ENCODE data around the gene TAAR6. TPM values are rescaled to one million over a fixed set of nuclear protein-coding genes. Genes with fewer than 3 reads are reported as not detected.
"Not testable (repeated sequence)": the region's sequence is repeated elsewhere in the genome, so short reads cannot be mapped to it uniquely, and the experiment has no call there.

Gene TAAR6
- total and polyA plus RNA-seq, 9 of the 15 experiments (the other 6 are each of a cell fraction or from before 2014, with no cell fraction given) = not detected

DNA sequence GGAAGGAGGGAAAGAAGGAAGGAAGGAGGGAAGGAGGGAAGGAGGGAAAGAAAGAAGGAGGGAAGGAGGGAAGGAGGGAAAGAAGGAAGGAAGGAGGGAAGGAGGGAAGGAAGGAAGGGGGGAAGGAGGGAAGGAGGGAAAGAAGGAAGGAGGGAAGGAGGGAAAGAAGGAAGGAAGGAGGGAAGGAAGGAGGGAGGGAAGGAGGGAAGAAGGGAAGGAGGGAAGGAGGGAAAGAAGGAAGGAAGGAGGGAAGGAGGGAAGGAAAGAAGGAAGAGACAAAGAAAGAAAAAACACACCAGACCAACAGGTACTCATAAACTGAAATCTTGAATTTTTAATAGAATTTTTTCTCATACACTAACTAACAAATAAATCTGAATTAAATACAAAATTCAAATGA is 30.8 kb downstream of the TAAR6 start:
- H3K4me2 ChIP-seq (ENCODE audit: insufficient read depth, low read length); H3K27me3 ChIP-seq (ENCODE audit: control insufficient read depth in 2 of 2, insufficient read depth in 2 of 2, low read length in 2 of 2); H3K4me3 ChIP-seq; DNase-seq (ENCODE audit: extremely low read depth in 1 of 4, low spot score in 3 of 4); FAIRE-seq; ATAC-seq; in situ Hi-C loops (cut with MboI); H3K4me1 ChIP-seq (replicated peaks in 1 of 2; ENCODE audit: control insufficient read depth in 2 of 2, insufficient read depth in 2 of 2, low read length in 2 of 2); BruUV-seq (replicated peaks); H2AFZ ChIP-seq (ENCODE audit: low read depth, low read length); H3K9me3 ChIP-seq (replicated peaks; ENCODE audit: control insufficient read depth, insufficient read depth, low read depth, low read length); H4K20me1 ChIP-seq (replicated peaks; ENCODE audit: control insufficient read depth, insufficient read depth, low read length); POLR2A ChIA-PET; CTCF ChIA-PET (ENCODE audit: low intra/inter-chr PET ratio); H3K36me3 ChIP-seq (ENCODE audit: control insufficient read depth, insufficient read depth, low read length); H3K79me2 ChIP-seq (ENCODE audit: control insufficient read depth, insufficient read depth, low read length); H3K9me1 ChIP-seq (ENCODE audit: control insufficient read depth, insufficient read depth, low read length); H3K9ac ChIP-seq (ENCODE audit: insufficient read depth in 1 of 2, low read depth in 2 of 2, low read length in 2 of 2); intact Hi-C loops (cut with micrococcal nuclease); H3K27ac ChIP-seq (ENCODE audit: extremely low read depth, low read depth, low read length): not testable (repeated sequence)
- TF ChIP-seq PCBP2 (IDR thresholded peaks at IDR 0.05; ENCODE audit: low read depth, low read length, poor library complexity, severe bottlenecking) = peak; percentile 13

DNA sequence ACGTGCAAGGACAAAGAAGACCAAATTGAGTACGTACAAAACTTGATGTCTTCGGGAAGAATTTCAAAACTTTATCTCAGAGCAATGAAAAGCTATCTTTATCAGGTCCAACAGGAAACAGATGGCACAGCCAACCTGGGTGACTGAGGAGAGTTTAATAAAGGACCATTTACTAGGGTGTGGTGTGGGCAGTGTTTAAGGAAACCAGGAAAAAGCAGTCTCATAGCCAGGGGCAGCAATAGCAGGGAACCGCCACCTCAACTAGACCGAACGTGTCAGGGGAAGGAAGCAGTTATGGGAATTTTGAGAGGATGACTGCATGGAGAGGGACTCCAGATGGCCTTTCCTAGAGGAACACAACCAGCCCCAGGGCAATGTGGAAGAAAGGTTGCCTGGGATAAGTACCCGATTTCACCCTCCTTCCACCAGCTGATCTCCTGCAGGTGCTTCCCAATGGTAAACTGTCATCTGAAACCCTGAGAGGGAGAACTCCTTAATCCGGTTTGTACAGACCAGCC is 34.6 kb downstream of the TAAR6 start:
- no peak for DNase-seq (ENCODE audit: extremely low read depth in 1 of 4, low spot score in 3 of 4)
- no peaks in the 10 kb centered on the region for H3K4me1 ChIP-seq (replicated peaks in 1 of 2; ENCODE audit: control insufficient read depth in 2 of 2, insufficient read depth in 2 of 2, low read length in 2 of 2)
- TF ChIP-seq ZBED1 (IDR thresholded peaks at IDR 0.05) (no peak), STAT5A (IDR thresholded peaks at IDR 0.05; ENCODE audit: borderline replicate concordance, low read length) (no peak), BRD4 (IDR thresholded peaks at IDR 0.05) (no peak), POLR2G (IDR thresholded peaks at IDR 0.05; ENCODE audit: low read depth, low read length) (no peak), ZNF3 (CRISPR knock-in tag; IDR thresholded peaks at IDR 0.05) (no peak), POLR2B (IDR thresholded peaks at IDR 0.05; ENCODE audit: low read depth, partially characterized antibody) (no peak), ETV1 (tag; conservative IDR thresholded peaks at IDR 0.05; ENCODE audit: low read depth) (no peak), MCM5 (IDR thresholded peaks at IDR 0.05; ENCODE audit: low read depth) (no peak), HOXB6 (CRISPR knock-in tag; IDR thresholded peaks at IDR 0.05; ENCODE audit: borderline replicate concordance) (no peak), ZKSCAN1 (IDR thresholded peaks at IDR 0.05; ENCODE audit: low read depth, low read length) (no peak), ZNF76 (CRISPR knock-in tag; IDR thresholded peaks at IDR 0.05; ENCODE audit: borderline replicate concordance) (no peak), TAF9B (IDR thresholded peaks at IDR 0.05; ENCODE audit: partially characterized antibody) (no peak)
- TF ChIP-seq, protein P1, sequence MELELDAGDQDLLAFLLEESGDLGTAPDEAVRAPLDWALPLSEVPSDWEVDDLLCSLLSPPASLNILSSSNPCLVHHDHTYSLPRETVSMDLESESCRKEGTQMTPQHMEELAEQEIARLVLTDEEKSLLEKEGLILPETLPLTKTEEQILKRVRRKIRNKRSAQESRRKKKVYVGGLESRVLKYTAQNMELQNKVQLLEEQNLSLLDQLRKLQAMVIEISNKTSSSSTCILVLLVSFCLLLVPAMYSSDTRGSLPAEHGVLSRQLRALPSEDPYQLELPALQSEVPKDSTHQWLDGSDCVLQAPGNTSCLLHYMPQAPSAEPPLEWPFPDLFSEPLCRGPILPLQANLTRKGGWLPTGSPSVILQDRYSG (tag; conservative IDR thresholded peaks at IDR 0.05; ENCODE audit: low read depth) = no peak
- TF ChIP-seq, protein P2, sequence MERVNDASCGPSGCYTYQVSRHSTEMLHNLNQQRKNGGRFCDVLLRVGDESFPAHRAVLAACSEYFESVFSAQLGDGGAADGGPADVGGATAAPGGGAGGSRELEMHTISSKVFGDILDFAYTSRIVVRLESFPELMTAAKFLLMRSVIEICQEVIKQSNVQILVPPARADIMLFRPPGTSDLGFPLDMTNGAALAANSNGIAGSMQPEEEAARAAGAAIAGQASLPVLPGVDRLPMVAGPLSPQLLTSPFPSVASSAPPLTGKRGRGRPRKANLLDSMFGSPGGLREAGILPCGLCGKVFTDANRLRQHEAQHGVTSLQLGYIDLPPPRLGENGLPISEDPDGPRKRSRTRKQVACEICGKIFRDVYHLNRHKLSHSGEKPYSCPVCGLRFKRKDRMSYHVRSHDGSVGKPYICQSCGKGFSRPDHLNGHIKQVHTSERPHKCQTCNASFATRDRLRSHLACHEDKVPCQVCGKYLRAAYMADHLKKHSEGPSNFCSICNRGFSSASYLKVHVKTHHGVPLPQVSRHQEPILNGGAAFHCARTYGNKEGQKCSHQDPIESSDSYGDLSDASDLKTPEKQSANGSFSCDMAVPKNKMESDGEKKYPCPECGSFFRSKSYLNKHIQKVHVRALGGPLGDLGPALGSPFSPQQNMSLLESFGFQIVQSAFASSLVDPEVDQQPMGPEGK (CRISPR knock-in tag; IDR thresholded peaks at IDR 0.05; ENCODE audit: borderline replicate concordance) = no peak

More for the DNA sequence above, 34.6 kb downstream of the TAAR6 start:
- H3K9me1 ChIP-seq (ENCODE audit: control insufficient read depth, insufficient read depth, low read length) = no peaks in the 10 kb centered on the region
- FAIRE-seq (no peak), ATAC-seq (no peak)
- H4K20me1 ChIP-seq (replicated peaks; ENCODE audit: control insufficient read depth, insufficient read depth, low read length) = no peaks in the 10 kb centered on the region
- no TSS peak for BruUV-seq (replicated peaks)
- 0% methylated on average over 8 of the region's 8 CpGs for WGBS (ENCODE audit: insufficient coverage, low coverage, missing lambda C conversion rate)
- no peak overlapping the region for H3K4me3 ChIP-seq
- ChIA-PET CTCF (ENCODE audit: low intra/inter-chr PET ratio) (no interaction called here), POLR2A (interaction anchor here (0.6 kb wide), 1 partner anchor 37 kb away, joined by 3 read pairs; no protein-coding TSS in a partner anchor)
- no peak overlapping the region for H3K4me2 ChIP-seq (ENCODE audit: insufficient read depth, low read length)
- no peaks in the 10 kb centered on the region for H3K36me3 ChIP-seq (ENCODE audit: control insufficient read depth, insufficient read depth, low read length)
- H3K79me2 ChIP-seq (ENCODE audit: control insufficient read depth, insufficient read depth, low read length) = no peaks in the 10 kb centered on the region
- no peak overlapping the region for H3K27ac ChIP-seq (ENCODE audit: extremely low read depth, low read depth, low read length)
- no peaks in the 10 kb centered on the region for H3K9me3 ChIP-seq (replicated peaks; ENCODE audit: control insufficient read depth, insufficient read depth, low read depth, low read length)
- H3K27me3 ChIP-seq (ENCODE audit: control insufficient read depth in 2 of 2, insufficient read depth in 2 of 2, low read length in 2 of 2) = peaks cover 0 to 4% of the 10 kb centered on the region in 2 experiments; a peak in 1 of 5 replicates
- in situ Hi-C loops (cut with MboI) = no loop called here
- H2AFZ ChIP-seq (ENCODE audit: low read depth, low read length) = no peak overlapping the region
- intact Hi-C loops (cut with micrococcal nuclease) = no loop called here
- no peak overlapping the region for H3K9ac ChIP-seq (ENCODE audit: insufficient read depth in 1 of 2, low read depth in 2 of 2, low read length in 2 of 2)
